Measurements from ENCODE around the gene TNIK.

- TF ChIP-seq, protein P1, sequence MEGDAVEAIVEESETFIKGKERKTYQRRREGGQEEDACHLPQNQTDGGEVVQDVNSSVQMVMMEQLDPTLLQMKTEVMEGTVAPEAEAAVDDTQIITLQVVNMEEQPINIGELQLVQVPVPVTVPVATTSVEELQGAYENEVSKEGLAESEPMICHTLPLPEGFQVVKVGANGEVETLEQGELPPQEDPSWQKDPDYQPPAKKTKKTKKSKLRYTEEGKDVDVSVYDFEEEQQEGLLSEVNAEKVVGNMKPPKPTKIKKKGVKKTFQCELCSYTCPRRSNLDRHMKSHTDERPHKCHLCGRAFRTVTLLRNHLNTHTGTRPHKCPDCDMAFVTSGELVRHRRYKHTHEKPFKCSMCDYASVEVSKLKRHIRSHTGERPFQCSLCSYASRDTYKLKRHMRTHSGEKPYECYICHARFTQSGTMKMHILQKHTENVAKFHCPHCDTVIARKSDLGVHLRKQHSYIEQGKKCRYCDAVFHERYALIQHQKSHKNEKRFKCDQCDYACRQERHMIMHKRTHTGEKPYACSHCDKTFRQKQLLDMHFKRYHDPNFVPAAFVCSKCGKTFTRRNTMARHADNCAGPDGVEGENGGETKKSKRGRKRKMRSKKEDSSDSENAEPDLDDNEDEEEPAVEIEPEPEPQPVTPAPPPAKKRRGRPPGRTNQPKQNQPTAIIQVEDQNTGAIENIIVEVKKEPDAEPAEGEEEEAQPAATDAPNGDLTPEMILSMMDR (IDR thresholded peaks at IDR 0.05), result no peak
- no peak for TF ChIP-seq EP300 (IDR thresholded peaks at IDR 0.05)
- TF ChIP-seq POLR2A (IDR thresholded peaks at IDR 0.05), result no peak
Observed at GRCh38 chr3:171277456-171278298, 182.5 kb downstream of the TNIK start.

Data from gastroesophageal sphincter (tissue), 3 donors.